Stimulated activated CD8-positive, alpha-beta memory T cell treated with anti-CD3 and anti-CD28 coated beads, Interleukin-4, amount 100 ng/mL, for 48 hours (primary cell): ENCODE data around the gene FOXO4.
"Not testable (repeated sequence)": the region's sequence is repeated elsewhere in the genome, so short reads cannot be mapped to it uniquely, and the experiment has no call there.

Experiments used
- DNase-seq: peaks from one replicate; pipeline ENCODE4 v3.0.0-alpha.2; 2020

FOXO4 gene, protein sequence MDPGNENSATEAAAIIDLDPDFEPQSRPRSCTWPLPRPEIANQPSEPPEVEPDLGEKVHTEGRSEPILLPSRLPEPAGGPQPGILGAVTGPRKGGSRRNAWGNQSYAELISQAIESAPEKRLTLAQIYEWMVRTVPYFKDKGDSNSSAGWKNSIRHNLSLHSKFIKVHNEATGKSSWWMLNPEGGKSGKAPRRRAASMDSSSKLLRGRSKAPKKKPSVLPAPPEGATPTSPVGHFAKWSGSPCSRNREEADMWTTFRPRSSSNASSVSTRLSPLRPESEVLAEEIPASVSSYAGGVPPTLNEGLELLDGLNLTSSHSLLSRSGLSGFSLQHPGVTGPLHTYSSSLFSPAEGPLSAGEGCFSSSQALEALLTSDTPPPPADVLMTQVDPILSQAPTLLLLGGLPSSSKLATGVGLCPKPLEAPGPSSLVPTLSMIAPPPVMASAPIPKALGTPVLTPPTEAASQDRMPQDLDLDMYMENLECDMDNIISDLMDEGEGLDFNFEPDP

DNA sequence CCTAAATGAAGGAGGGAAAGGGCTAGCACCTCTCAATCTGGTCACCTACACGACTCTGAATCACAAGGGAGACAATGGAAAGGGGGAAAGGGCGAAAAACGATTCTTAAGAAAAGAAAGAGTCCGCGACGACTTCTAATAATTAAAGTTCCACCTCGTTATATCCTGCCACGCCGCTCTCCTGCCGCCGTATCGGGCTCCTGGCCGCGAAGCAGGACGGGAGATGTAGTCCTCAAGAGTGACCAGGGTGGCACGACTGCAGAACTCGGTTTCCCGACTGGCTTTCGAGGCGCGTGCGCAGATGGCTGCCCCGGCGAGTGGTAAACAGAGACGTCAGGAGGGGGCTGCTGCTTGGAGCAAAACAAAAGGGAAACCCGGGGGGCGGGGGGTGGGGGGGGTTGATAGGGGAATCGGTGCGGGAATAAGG lies at the start of gene FOXO4:
Gene FOXO4 (plus strand): TSS at position 297 of the 426 bp plus-strand sequence. CDS start 678 bp downstream, outside the sequence.
- peak; percentile 88 for DNase-seq

DNA sequence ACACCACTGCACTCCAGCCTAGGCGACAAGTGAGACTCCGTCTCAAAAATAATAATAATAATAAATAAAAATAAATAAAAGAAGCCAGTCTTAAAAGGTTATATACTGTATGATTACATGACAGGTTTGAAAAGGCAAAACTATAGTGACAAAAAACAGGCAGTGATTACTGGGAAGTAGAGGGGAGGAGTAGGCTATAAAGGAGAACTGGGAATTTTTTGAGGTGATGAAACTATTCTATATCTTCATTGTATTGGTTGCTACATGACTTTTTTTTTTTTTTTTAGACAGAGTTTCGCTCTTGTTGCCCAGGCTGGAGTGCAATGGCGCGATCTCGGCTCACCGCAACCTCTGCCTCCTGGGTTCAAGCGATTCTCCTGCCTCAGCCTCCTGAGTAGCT lies 47.8 kb upstream of the FOXO4 start:
- not testable (repeated sequence) for DNase-seq

DNA sequence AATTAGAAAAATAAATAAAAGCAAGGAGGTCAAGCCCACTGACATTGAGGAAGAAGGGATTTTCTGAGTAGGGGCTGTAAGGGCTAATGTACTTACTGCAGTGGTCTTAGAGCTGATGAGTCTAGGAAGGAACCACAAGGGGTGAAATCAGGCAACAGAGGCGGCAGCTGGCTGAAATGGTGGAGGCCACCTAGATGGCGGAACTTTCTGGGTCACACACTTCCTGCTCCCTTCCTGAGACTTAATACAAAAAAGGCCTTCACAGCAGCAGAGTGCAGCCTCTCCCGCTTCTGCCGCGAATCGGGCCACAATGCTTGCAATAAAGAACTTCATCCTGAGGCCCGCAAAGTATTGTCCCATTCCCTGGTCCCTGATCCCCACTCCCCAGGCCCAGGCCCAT lies 42.9 kb upstream of the FOXO4 start:
- DNase-seq = no peak

DNA sequence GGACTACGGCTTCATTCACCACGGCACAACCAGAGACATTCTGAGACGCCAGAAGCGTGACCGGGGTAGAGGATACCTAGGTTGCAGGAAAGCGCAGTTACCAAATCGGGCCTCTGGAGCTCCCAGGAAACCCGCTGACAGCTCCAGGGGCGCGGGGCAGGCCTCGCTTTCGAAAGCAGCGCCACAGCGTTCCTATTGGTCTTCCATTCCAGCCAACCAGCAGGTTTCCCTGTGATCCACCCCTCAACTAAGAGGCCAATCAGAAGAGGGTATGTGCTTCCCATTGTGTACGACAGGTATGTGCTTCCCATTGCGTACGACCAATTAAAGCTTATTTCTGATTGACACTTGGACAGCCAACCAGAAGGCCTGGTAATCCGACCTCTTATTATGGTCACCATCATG lies 42.4 kb upstream of the FOXO4 start:
- no peak for DNase-seq

DNA sequence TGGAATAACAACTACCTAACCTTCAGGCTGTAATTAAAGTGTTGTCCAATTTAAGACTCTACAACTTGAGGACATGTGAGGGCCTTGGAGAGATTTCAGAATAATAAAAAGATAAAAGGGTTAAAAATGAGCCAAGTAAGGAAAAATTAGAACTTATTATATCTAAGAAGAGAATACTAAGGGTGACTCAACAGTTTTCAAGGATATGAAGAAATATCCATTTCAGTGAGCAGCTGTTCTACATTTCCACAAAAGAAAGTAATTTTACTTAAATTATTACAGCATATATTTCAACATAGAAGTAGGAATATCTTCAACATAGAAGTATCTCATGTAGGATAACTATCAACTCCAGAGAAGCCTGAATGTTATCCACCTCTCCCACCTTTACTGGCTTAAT lies 38.8 kb upstream of the FOXO4 start:
- no peak for DNase-seq

DNA sequence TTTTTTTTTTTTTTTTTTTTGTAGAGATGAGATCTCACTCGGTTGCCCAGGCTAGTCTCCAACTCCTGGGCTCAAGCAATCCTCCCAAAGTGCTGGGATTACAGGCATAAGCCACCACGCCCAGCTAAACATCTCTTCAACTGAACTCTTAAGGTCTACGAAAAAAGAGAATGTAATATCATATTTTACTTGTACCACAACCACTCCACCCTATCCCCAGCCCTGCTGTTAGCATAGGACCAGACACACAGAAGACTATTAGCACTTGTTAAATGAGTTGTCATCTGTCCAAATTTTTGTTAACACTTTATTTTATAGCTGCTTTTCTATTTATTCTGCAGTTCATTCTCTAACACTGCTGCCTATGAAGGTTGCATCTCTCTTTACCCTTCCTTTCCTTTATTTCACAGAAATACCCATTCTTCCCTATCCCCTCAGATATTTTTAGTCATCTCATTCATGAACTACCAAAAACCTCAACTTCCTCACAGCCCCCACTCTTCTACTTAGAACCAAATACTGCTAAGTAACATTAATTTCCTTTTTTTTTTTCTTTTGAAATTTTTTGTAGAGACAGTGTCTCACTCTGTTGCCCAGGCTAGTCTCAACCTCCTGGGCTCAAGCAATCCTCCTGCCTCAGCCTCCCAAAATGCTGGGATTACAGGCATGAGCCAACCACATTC lies 37.7 kb upstream of the FOXO4 start:
- DNase-seq = no peak

DNA sequence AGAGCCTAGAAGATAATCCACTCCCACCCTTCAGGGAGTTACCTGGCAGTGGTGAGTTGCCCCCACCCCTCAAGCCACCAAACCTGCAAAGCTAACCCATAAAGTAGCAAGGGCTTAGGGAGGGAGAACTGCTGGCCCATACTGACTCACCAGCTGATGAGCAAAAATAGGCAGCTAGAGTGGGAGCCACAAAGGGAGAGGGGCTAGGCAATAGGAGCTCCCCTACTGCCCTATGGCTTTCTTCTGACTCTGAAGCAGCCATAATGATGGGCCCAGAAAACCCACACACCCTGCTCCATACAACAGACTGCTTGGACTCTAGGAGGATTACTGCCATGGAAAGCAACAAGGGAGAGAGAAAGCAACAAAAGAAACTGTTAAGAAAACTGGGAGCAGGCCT lies 35.5 kb upstream of the FOXO4 start:
- no peak for DNase-seq

DNA sequence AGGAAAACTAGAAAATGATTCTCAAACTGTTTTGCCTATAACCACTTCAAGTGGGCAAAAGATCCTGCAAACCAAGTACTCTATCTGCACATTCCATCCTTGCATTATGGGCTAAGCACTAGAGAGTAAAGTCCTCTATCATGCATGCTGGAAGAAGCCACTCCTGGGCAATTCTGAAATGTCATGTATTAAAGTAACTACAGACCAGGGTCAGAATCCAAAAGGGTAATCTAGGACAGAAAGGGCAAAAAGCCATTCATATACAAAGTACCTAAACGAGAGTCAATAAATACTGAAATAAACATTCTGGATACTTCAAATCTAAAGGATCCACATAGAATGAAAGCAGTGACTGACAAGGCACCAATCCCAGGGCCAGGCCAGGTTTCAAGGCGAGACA lies 28.6 kb upstream of the FOXO4 start:
- no peak for DNase-seq

DNA sequence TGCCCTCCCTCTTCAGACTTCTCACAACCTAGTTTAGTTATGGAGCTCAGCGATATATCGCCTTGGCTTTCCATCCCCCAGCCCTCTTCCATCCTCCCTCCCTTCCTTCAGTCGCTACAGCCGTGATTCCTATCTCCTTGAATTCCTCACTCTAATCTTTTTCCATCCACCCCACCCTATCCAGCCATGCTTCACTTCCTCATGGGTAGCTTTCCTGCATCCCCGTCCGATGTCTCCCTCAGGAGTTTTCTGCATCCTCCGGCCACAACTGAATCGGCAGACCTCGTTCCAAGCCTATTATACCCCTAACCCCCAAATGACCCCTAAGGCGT lies 28.0 kb upstream of the FOXO4 start:
- DNase-seq = no peak

DNA sequence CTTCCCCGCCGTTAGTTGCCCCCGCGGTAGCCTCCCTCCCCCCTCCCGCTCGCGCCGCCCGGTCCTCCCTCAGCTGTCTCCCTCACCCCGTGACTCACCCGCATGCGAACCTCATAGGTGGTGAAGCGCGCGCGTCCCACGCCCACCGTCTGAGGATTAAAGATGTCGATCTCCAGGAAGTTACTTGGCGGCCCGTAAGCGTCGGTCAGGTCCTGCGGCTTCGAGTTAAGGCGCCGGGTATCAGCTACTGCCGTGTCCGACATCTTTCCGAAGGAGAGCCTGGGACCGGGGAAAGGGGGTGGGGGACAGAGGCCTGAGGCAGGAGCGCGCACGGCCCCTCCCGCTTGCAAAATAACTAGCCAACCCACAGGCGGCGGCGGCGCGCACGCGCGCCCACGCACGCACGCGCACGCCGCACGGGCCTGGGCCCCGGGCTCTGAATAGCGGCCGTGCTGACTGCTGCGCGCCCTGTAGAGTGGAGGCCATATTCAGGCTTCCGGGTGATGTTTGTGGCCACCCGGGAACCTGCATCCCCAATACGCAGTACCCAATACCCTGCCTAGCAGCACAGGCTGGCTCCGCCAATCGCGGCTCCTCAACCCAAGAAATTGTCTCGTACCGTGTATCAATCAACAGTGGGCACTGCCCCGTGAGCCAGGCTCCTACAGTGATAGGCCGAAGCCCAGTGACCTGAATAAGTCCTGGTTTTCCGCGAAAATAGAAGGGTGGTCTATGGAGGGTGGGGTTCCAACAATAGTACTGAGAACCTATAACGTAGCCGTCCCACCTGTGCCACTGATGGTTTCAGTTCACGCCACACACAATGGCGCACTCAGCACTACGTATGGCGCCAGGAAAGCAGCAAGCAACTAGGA lies 27.4 kb upstream of the FOXO4 start, which contains the start of gene SNX12:
Gene SNX12 (minus strand): TSS at position 291 of the 875 bp plus-strand sequence. CDS start 28 bp downstream, at position 263.
- DNase-seq = peak; percentile 86

DNA sequence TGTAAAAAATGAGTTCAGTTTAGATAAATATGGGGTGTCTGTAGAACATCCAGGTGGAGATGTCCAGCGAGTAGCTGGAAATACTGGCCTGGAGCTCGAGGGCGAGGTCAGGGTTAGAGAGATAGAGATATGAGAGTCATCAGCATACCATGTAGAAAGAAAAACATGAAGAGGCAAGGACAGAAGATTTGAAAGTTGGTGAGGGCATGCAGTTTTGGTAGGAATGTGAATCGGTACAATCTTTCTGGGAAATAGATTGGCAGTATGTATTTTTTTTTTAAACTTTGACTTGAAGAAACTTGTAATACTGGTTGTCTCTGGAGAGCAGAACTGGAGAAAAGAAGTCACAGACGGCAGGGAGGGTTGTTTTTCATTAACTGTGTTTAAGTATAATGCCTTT lies 25.1 kb upstream of the FOXO4 start:
- no peak for DNase-seq

DNA sequence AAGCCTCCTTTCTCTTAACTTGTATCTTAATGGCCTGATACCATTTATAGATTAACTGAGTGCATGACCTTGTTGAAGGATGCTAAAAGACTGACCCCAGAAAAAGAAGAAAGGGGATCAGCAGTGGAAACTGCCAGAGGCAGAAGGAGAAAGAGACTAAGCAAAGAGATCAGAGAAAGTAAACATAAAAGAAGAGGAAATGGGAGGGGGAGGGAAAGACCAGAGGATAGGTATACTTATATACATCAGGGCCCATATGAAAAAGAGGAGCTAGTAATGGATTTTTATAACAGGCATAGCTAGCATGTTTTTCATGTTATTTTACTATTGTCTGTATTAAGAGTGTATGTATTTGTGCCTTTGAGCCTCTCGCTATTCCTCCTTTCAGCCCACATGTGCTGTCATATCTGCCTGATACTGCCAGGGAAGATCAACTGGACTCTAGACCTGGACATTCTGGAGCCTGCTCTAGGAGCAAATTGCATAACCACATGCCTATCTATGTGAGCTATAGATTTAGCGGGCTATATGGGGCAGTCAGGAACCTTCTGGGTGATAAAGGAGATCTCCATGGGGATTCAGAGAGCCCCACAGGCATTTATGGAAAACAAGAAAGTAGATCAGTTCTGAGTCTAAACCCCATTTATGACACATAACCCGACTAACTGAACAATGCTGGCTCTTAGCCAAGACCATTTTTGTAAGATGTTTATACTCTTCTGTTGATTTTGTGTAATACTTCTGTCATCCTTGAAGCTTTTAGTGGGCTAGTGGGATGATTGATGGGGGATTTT lies 14.1 kb upstream of the FOXO4 start:
- no peak for DNase-seq

DNA sequence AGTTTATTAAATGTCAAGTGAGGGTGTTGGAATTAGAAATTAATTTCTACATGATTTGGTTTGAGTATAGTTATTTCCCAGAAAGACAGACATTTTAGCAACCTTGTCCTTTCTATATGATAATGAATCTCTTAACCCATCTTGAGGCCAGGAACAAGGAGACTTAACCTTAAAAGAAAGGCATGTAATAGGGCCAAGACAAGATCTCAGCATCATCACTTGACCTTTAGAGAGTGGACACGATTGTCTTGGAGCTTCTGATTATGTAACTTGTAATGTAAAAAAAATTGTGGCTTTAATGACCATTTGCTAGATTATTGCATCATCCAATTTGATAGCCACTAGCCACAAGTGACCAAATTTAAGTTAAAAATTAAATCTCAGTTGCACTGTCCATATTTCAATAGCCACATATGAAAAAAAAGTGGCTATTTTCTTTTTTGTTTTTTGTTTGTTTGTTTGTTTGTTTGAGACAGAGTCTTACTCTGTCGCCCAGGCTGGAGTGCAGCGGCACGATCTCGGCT lies 13.5 kb upstream of the FOXO4 start:
- DNase-seq = no peak

DNA sequence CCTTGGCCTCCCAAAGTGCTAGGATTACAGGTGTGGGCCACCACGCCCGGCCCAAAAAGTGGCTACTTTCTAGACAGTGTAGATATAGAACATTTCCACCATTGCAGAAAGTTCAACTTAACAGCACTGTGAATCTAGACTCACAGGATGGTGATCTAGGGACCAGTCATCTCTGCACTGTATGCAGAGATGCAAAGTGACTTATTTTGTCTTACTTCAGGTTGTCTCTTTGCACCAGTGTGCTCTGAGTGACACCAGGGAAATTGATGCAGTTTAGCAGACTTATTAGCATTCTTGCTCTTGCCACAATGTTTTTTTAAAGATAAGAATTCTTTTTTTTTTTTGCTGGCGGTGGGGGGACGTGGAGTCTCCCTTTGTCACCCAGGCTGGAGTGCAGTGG lies 12.8 kb upstream of the FOXO4 start:
- DNase-seq = no peak

DNA sequence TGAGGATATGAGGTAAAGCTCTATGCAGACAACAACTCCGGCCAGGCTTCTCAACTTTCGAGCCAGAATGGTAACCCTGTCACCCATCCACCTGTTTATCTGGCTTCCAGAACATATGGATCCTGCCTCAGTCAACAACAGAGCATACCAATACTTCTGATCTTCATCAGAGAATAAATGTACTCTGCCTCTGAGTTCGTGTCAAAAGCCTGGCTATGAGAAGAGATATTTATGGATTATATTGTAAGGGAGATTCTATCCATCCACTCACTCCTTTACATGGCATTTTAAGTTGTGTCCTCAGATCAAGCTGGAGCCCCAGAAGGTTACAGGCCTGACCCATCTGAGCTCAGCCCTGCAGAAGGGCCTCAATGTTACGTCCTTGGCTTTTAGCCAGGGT lies 9.8 kb upstream of the FOXO4 start:
- no peak for DNase-seq

DNA sequence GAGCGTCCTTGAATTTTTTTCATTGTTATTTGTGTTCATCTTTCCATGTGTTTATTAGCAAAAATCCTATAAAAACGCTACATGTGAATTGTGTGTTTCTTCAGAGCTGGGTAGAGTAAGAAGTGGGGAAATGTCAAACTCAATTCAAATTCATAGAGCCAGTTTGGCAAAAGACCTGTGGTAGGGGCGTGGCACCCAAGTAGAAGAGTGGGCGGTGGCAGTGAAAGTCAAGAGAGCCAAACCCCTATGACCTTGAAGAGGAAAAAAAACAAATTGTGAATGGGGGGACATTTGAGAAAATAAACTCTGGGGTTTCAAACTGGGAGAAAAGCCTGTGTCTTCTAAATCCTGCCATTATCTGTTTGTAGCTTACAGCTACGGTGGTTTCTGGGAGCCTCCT lies 4.4 kb upstream of the FOXO4 start:
- no peak for DNase-seq

DNA sequence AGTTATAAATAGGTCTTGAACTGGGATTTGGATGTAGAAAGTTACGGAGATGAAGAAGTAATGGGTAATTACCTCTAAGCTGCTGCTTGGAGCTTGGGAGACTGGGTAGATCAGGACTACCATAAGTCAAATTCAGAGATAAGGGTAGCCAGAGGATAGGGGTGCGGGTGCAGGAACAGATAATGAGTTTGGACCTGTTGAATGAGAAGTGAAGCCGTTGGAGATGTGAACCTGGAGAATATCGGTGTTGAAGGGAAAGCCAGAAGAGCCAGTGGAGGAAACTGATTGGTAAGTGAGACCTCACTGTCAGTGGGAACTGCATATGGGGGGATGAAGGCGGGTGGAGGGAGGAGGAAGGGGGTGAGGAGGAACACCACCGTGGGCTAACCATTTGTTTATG lies 618 bp upstream of the FOXO4 start:
- no peak for DNase-seq

DNA sequence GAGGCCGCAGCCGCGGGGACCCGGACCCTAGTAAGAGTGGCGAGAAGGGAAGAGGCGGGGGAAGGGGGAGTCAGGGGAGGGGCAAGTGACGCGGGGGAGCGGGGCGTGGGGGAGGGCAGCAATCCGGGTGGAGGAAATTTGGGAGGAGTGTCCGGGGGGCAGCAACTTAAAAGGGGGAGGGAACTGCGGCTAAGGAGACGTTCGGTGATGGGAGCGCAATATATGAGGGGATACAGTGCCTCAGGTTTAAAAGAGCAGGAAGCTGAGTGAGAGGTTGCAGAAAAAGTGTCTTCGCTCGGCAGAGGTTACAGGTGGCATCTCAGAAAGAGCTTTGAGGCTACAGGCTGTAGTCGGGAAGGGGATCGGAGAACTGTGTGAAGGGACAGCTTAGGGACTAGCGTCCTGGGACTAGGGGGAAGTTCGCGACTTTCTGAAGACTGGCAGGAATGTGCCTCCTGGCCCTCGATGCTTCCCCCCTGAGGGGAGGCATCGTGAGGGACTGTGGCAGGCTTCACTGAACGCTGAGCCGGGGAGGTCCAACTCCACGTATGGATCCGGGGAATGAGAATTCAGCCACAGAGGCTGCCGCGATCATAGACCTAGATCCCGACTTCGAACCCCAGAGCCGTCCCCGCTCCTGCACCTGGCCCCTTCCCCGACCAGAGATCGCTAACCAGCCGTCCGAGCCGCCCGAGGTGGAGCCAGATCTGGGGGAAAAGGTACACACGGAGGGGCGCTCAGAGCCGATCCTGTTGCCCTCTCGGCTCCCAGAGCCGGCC lies 519 bp downstream of the FOXO4 start:
- no peak for DNase-seq

DNA sequence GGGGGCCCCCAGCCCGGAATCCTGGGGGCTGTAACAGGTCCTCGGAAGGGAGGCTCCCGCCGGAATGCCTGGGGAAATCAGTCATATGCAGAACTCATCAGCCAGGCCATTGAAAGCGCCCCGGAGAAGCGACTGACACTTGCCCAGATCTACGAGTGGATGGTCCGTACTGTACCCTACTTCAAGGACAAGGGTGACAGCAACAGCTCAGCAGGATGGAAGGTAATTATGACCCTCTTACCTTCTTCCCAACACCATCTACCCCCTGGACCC lies 1.0 kb downstream of the FOXO4 start:
- DNase-seq = no peak

DNA sequence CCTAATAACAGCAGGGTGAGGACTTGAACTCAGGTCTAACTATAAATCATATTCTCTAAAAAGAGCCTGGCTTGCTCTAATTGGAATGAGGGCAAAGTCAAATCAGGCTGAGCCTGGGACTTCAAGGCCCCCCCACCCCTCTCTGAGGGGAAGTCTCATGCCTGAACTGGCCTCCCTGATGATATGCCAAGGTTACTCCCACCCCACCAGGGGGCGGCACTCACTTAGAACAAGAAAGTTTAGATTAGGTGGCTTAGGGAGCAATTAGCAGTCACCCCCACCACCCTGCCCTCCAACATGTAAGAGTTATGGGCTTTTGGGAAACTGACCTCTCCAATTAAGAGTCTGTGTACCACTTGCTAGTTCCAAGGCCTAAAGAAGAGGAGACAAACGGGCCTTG lies 2.7 kb downstream of the FOXO4 start:
- DNase-seq = peak; percentile 75

DNA sequence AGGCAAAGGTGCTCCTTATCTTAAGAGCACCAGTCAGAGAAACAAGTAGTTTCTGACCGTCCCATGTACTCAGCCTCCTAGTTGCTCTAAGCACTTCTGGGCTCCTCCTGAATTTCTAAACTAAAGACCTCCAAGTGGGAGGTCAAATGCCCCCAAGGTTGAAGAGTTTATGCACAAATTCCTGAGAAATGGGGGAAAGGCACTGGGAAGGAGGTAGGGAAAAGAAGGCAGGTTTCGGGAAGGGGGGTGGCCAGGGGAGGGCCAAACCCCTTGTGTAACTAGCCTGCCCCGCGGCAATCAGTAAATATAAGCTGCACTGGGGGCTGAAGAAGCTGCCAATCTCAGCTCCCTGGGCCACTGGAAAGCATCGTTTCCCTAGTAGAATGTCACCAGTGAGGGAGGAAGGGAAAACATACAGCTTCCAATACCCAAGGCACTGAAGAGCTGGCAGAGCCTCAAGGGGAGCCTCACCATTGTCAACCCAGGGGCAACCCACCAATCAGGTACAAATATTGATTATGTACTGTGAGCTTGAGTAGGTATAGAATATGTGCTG lies 3.4 kb downstream of the FOXO4 start:
- no peak for DNase-seq
